MM.1S (cell line): ENCODE measurements around the gene SSC5D.
"Not testable (repeated sequence)": the region's sequence is repeated elsewhere in the genome, so short reads cannot be mapped to it uniquely, and the experiment has no call there.

ENCODE experiments used
- DNase-seq: peaks from one replicate; pipeline ENCODE4 v3.0.0-alpha.2; 2015
- H2AFZ ChIP-seq: fragments of 300-600 bp; sonication (generic); 2 replicates; pipeline ENCODE4 v1.6.0; 2016; ENCODE audit warnings: antibody characterized with exemption, low read length
- H3F3A ChIP-seq: fragments of 300-600 bp; sonication (generic); 2 replicates; pipeline ENCODE4 v1.6.1; 2016; ENCODE audit warnings: mild to moderate bottlenecking, antibody characterized with exemption, low read length, moderate library complexity, mixed read lengths; ENCODE audit not compliant: insufficient read depth
- H3K27ac ChIP-seq: fragments of 300-600 bp; sonication (generic); 2 replicates; pipeline ENCODE4 v1.5.1; 2016; ENCODE audit warnings: mild to moderate bottlenecking, low read length
- H3K27me3 ChIP-seq: fragments of 300-600 bp; sonication (generic); replicated peaks from 2 replicates; pipeline ENCODE4 v1.6.0; 2016; ENCODE audit warnings: low read length; ENCODE audit not compliant: insufficient read depth
- H3K36me3 ChIP-seq: fragments of 300-600 bp; sonication (generic); replicated peaks from 2 replicates; pipeline ENCODE4 v1.6.1; 2016; ENCODE audit warnings: mild to moderate bottlenecking, low read length, mixed read lengths; ENCODE audit not compliant: insufficient read depth
- H3K4me1 ChIP-seq: fragments of 300-600 bp; sonication (generic); 2 replicates; pipeline ENCODE4 v1.6.1; 2016; ENCODE audit warnings: low read length, mixed read lengths
- H3K4me2 ChIP-seq: fragments of 300-600 bp; sonication (generic); 2 replicates; pipeline ENCODE4 v1.6.0; 2016; ENCODE audit warnings: low read depth, low read length
- H3K4me3 ChIP-seq: fragments of 300-600 bp; sonication (generic); 2 replicates; pipeline ENCODE4 v1.5.1; 2016; ENCODE audit warnings: low read length, mixed read lengths
- H3K79me2 ChIP-seq: fragments of 300-600 bp; sonication (generic); 2 replicates; pipeline ENCODE4 v1.6.1; 2016; ENCODE audit warnings: mixed run types, low read length, mixed read lengths
- H3K9ac ChIP-seq: fragments of 300-600 bp; sonication (generic); 2 replicates; pipeline ENCODE4 v1.6.1; 2016; ENCODE audit warnings: low read length, mixed read lengths
- H3K9me2 ChIP-seq: fragments of 300-600 bp; sonication (generic); replicated peaks from 2 replicates; pipeline ENCODE4 v1.6.1; 2016; ENCODE audit warnings: mild to moderate bottlenecking, low read length, mixed read lengths; ENCODE audit not compliant: insufficient read depth
- H3K9me3 ChIP-seq: fragments of 300-600 bp; sonication (generic); replicated peaks from 2 replicates; pipeline ENCODE4 v1.6.1; 2016; ENCODE audit warnings: mild to moderate bottlenecking, low read length, mixed read lengths; ENCODE audit not compliant: insufficient read depth
- H4K20me1 ChIP-seq: fragments of 300-600 bp; sonication (generic); 2 replicates; pipeline ENCODE4 v1.6.1; 2016; ENCODE audit warnings: mild to moderate bottlenecking, low read length, moderate library complexity, mixed read lengths; ENCODE audit not compliant: insufficient read depth
- CTCF ChIP-seq: fragments of 300-600 bp; sonication (generic); IDR thresholded peaks from 2 replicates; pipeline ENCODE4 v1.5.1; 2016; ENCODE audit warnings: antibody characterized with exemption, low read length, mixed read lengths
- EZH2 ChIP-seq: fragments of 300-600 bp; sonication (generic); optimal IDR thresholded peaks from 2 replicates; pipeline ENCODE3; 2017; ENCODE audit warnings: low read depth, mild to moderate bottlenecking, antibody characterized with exemption, low read length, mixed read lengths
- EZH2phosphoT487 ChIP-seq: fragments of 300-600 bp; sonication (generic); IDR thresholded peaks from 2 replicates; pipeline ENCODE4 v1.6.1; 2018; ENCODE audit warnings: antibody characterized with exemption, low read length

SSC5D gene

DNA sequence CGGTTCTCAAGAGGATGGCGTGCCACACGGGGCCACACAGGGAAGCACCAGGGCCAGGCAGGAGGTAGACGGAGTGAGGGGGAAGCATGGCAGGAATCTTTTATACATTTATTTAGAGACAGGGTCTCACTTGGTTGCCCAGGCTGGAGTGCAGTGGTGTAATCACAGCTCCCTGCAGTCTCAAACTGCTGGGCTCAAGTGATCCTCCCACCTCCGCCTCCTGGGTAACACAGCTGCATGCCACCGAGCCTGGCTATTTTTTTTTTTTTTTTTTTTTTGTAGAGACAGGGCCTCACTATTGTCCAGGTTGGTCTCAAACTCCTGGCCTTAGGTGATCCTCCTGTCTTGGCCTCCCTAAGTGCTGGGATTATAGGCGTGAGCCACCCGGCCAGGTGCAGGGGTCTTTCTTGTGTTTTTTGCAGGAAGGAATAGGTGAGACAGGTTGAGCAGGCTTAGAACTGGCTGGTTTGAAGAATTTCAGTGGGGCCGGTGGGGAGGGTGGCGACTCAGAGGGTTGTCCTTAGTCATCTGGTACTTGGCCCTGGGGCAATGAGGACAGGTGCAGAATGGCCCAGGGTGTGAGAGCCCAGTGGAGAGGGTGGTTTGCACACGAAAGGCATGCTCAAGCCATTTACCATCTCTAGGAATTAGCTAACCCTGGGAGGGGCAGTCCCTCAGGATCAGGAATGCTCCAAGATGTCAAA is 7.6 kb downstream of the SSC5D start:
- TF ChIP-seq CTCF: no peak
- TF ChIP-seq EZH2: no peak
- TF ChIP-seq EZH2phosphoT487: no peak
- Histone ChIP-seq H3K36me3 (no peaks in the 10 kb centered on the region), H3K27me3 (peaks cover 98% of the 10 kb centered on the region), H3K79me2 (no peaks in the 10 kb centered on the region), H3K9me3 (no peaks in the 10 kb centered on the region), H3K4me2 (no peak overlapping the region), H3K9ac (no peak overlapping the region), H3K4me1 (no peaks in the 10 kb centered on the region), H3K27ac (no peak overlapping the region), H4K20me1 (no peaks in the 10 kb centered on the region), H3F3A (no peaks in the 10 kb centered on the region), H2AFZ (no peak overlapping the region), H3K9me2 (no peaks in the 10 kb centered on the region), H3K4me3 (no peak overlapping the region)
- DNase-seq: no peak

DNA sequence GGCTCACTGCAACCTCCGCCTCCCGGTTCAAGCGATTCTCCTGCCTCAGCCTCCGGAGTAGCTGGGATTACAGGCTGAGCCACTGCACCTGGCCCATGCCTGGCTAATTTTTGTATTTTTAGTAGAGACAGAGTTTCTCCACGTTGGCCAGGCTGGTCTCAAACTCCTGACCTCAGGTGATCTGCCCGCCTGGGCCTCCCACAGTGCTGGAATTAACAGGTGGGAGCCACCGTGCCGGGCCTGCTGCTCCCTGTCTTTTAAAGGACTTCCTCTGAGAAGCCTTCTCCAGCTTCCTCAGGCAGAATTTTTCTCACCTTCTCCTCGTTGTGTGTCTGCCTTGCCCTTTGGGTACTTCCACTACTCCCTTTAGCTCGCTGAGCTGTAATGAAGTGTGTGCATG is 8.6 kb downstream of the SSC5D start:
- not testable (repeated sequence) for H3F3A ChIP-seq, H4K20me1 ChIP-seq, H3K4me1 ChIP-seq, H3K9ac ChIP-seq, DNase-seq, H3K36me3 ChIP-seq, H3K4me3 ChIP-seq, H3K9me3 ChIP-seq, H3K79me2 ChIP-seq, H3K9me2 ChIP-seq, H3K27ac ChIP-seq, H3K4me2 ChIP-seq, H2AFZ ChIP-seq
- H3K27me3 ChIP-seq: peaks cover 98% of the 10 kb centered on the region

DNA sequence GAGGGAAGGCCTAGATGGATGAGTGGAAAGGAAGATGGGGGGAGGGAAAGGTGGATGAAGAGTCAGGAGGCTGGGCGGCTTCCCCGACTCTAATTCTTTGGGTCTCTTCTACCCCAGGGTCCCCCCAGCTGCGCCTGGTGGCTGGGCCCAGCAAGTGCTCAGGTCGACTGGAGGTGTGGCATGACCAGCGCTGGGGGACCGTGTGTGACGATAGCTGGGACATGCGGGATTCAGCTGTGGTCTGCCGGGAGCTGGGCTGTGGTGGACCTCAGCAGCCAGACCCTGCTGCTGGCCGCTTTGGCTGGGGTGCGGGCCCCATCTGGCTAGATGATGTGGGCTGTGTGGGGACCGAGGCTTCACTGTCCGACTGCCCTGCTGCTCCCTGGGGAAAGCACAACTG is 9.5 kb downstream of the SSC5D start:
- Histone ChIP-seq H3K79me2 (no peaks in the 10 kb centered on the region), H4K20me1 (no peaks in the 10 kb centered on the region), H3K4me1 (0 out of 2 replicates have a peak, but pooled peaks cover 5% of the 10 kb centered on the region), H3K9ac (no peak overlapping the region), H3F3A (no peaks in the 10 kb centered on the region), H2AFZ (no peak overlapping the region), H3K9me2 (no peaks in the 10 kb centered on the region), H3K4me2 (no peak overlapping the region), H3K27me3 (peaks cover 96% of the 10 kb centered on the region), H3K36me3 (no peaks in the 10 kb centered on the region), H3K27ac (no peak overlapping the region), H3K9me3 (no peaks in the 10 kb centered on the region), H3K4me3 (no peak overlapping the region)
- TF ChIP-seq CTCF: no peak
- TF ChIP-seq EZH2: no peak
- no peak for TF ChIP-seq EZH2phosphoT487
- DNase-seq: no peak

DNA sequence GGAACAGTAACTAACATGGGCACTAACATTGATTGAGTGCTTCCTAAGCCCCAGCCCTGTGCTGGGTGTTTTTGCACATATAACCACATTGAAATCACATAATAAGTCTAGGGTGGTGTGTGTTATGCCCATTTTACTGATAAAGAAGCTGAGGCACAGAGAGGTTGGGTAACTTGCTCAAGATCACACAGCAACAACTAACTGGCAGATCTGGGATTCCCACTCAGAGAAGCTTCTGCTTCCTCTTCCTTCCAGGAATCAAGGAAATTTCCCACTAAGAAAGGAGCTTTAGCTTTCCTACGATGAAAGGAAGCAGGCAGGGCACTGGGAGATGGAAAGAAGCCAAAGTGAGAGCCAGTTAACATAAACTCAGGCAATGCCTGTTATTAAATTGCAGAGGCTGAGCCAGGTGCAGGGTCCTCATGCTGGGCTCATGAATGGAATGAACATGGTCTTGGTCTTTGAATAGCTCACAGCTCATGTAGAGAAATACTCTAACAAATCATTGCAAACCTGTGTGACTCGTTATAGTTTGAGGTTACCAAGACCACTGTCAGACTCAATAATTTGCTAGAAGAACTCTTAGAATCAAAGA is 10.1 kb downstream of the SSC5D start:
- Histone ChIP-seq H3K4me1 (peaks cover 6% of the 10 kb centered on the region; the same call in 1 of the 2 replicates), H4K20me1 (no peaks in the 10 kb centered on the region), H3K27ac (no peak overlapping the region), H3K9ac (no peak overlapping the region), H3F3A (no peaks in the 10 kb centered on the region), H3K27me3 (peaks cover 94% of the 10 kb centered on the region), H3K79me2 (no peaks in the 10 kb centered on the region), H2AFZ (no peak overlapping the region), H3K36me3 (no peaks in the 10 kb centered on the region), H3K4me2 (no peak overlapping the region), H3K4me3 (no peak overlapping the region), H3K9me3 (no peaks in the 10 kb centered on the region), H3K9me2 (no peaks in the 10 kb centered on the region)
- no peak for DNase-seq
- TF ChIP-seq EZH2phosphoT487: no peak
- no peak for TF ChIP-seq EZH2
- no peak for TF ChIP-seq CTCF
